H1 (cell line): ENCODE results near the gene COL16A1. TPM values are rescaled to one million over a fixed set of nuclear protein-coding genes. Genes with fewer than 3 reads are reported as not detected.

Source experiments
- BCL11A ChIP-seq, 2 experiments: IDR thresholded peaks; one replicate each; pipeline ENCODE4 v1.6.1; 2011; ENCODE audit warnings: low read depth in 2 of 2, low read length in 2 of 2, mild to moderate bottlenecking in 2 of 2
- CEBPB ChIP-seq: IDR thresholded peaks from 2 replicates; pipeline ENCODE4 v1.6.1; 2012; ENCODE audit warnings: low read depth, low read length
- NRF1 ChIP-seq: IDR thresholded peaks from 2 replicates; pipeline ENCODE4 v1.6.1; 2011; ENCODE audit warnings: mild to moderate bottlenecking, low read depth, low read length, improper control_type of control experiment
- polyA plus RNA-seq, 7 experiments: library from polyadenylated mRNA; depleted of rRNA in 3 of 7; stranded (reverse) in 5 of 7; unstranded in 2 of 7; fragments of >200 nt in 5 of 7; fragments of 200-250 nt in 2 of 7; gene quantifications; 1 replicate in 5 of 7; 2 replicates in 1 of 7; 4 replicates in 1 of 7; pipeline versions ENCODE4 v1.2.1 to v1.2.3, GENCODE V29; 2011 to 2013; ENCODE audit warnings: missing spikeins in 2 of 7, mixed read lengths in 2 of 7
- total RNA-seq: library from RNA; stranded (reverse); fragmentation: NEBNext Ultra II Directional; extraction: Animal tissue kit (Norgen Biotek cat#: 25700); gene quantifications from 2 replicates; pipeline ENCODE4 v1.2.1, GENCODE V29; 2021
- TF ChIP-seq, protein P1 (sequence below): IDR thresholded peaks from 2 replicates; pipeline ENCODE4 v1.6.1; 2011; ENCODE audit warnings: low read length, improper control_type of control experiment
- TF ChIP-seq, protein P2 (sequence below): IDR thresholded peaks from 2 replicates; pipeline ENCODE4 v1.6.1; 2012; ENCODE audit warnings: inconsistent platforms

Gene COL16A1
- total and polyA plus RNA-seq, 2 of the 8 experiments (the other 6 are each of a cell fraction or from before 2014, with no cell fraction given): 2.0 to 10.5 TPM

- TF ChIP-seq, protein P1, sequence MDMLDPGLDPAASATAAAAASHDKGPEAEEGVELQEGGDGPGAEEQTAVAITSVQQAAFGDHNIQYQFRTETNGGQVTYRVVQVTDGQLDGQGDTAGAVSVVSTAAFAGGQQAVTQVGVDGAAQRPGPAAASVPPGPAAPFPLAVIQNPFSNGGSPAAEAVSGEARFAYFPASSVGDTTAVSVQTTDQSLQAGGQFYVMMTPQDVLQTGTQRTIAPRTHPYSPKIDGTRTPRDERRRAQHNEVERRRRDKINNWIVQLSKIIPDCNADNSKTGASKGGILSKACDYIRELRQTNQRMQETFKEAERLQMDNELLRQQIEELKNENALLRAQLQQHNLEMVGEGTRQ: no peak
- no peak for TF ChIP-seq CEBPB
- no peak for TF ChIP-seq BCL11A (IDR thresholded peaks at IDR 0.05; ENCODE audit: low read depth in 2 of 2, low read length in 2 of 2)
- TF ChIP-seq, protein P2, sequence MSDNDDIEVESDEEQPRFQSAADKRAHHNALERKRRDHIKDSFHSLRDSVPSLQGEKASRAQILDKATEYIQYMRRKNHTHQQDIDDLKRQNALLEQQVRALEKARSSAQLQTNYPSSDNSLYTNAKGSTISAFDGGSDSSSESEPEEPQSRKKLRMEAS: no peak
- TF ChIP-seq NRF1: no peak
Measured at GRCh38 chr1:31647106-31647505, 56.7 kb downstream of the COL16A1 start (continued).
